Gastroesophageal sphincter (tissue), 3 donors: ENCODE data around the gene PORCN.

Source experiments
- EP300 ChIP-seq: sonication (generic); formaldehyde crosslinking; IDR thresholded peaks from one replicate; pipeline ENCODE4 v1.6.1; 2017; ENCODE audit warnings: antibody characterized with exemption, mild to moderate bottlenecking
- POLR2A ChIP-seq, 2 donors: fragments of 450-650 bp; IDR thresholded peaks; one replicate each; pipeline ENCODE4 v1.6.1; 2017; ENCODE audit warnings: antibody characterized with exemption in 2 of 2, mild to moderate bottlenecking in 2 of 2, moderate library complexity in 1 of 2
- POLR2AphosphoS5 ChIP-seq: sonication (generic); formaldehyde crosslinking; IDR thresholded peaks from one replicate; pipeline ENCODE4 v1.6.1; 2017; ENCODE audit warnings: antibody characterized with exemption
- TF ChIP-seq, protein P1 (sequence below), 4 experiments: fragments of 200-600 bp in 2 of 4; fragments of 450-650 bp in 2 of 4; sonication (generic) in 1 of 4; IDR thresholded peaks; one replicate each; pipeline ENCODE4 v1.5.1; 2017 to 2019; ENCODE audit warnings: antibody characterized with exemption in 4 of 4, mild to moderate bottlenecking in 2 of 4, moderate library complexity in 2 of 4

DNA sequence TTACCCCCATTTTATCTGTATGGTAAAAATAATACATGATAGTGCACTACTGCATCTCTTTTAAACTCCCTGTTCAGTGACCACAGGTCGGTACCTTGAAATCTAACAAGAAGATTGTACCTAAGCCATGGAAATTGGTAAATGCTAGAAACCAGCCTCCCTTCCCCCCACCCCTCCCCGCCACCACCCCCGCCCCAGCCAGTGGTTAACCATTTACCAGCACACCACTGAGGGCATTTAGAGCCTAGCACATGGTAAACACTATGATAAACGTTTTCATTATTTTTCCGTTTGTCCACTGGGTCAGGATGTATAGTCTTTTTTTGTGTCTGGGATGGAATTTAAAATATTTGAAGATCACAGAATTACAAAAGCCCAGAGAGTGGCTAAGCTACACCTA lies 33.5 kb upstream of the PORCN start:
- TF ChIP-seq, protein P1, sequence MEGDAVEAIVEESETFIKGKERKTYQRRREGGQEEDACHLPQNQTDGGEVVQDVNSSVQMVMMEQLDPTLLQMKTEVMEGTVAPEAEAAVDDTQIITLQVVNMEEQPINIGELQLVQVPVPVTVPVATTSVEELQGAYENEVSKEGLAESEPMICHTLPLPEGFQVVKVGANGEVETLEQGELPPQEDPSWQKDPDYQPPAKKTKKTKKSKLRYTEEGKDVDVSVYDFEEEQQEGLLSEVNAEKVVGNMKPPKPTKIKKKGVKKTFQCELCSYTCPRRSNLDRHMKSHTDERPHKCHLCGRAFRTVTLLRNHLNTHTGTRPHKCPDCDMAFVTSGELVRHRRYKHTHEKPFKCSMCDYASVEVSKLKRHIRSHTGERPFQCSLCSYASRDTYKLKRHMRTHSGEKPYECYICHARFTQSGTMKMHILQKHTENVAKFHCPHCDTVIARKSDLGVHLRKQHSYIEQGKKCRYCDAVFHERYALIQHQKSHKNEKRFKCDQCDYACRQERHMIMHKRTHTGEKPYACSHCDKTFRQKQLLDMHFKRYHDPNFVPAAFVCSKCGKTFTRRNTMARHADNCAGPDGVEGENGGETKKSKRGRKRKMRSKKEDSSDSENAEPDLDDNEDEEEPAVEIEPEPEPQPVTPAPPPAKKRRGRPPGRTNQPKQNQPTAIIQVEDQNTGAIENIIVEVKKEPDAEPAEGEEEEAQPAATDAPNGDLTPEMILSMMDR (IDR thresholded peaks at IDR 0.05) = no peak
- TF ChIP-seq POLR2A (IDR thresholded peaks at IDR 0.05) (no peak), POLR2AphosphoS5 (no peak), EP300 (no peak)
